ENCODE data around the gene SACM1L.

The SACM1L gene

GRCh38 chr3:45771831-45772230, 82.6 kb downstream of the SACM1L start:
- H3K4me3 ChIP-seq (ENCODE audit: control insufficient read depth, low read depth, low read length), result no peak overlapping the region
- TF ChIP-seq, protein P1, sequence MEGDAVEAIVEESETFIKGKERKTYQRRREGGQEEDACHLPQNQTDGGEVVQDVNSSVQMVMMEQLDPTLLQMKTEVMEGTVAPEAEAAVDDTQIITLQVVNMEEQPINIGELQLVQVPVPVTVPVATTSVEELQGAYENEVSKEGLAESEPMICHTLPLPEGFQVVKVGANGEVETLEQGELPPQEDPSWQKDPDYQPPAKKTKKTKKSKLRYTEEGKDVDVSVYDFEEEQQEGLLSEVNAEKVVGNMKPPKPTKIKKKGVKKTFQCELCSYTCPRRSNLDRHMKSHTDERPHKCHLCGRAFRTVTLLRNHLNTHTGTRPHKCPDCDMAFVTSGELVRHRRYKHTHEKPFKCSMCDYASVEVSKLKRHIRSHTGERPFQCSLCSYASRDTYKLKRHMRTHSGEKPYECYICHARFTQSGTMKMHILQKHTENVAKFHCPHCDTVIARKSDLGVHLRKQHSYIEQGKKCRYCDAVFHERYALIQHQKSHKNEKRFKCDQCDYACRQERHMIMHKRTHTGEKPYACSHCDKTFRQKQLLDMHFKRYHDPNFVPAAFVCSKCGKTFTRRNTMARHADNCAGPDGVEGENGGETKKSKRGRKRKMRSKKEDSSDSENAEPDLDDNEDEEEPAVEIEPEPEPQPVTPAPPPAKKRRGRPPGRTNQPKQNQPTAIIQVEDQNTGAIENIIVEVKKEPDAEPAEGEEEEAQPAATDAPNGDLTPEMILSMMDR (IDR thresholded peaks at IDR 0.05; ENCODE audit: control insufficient read depth, insufficient read depth, low read depth, low read length, missing control alignments), result no peak
- DNase-seq (ENCODE audit: low read depth), result no peak

GRCh38 chr3:45772341-45773035, 83.3 kb downstream of the SACM1L start:
- TF ChIP-seq, protein P1 (IDR thresholded peaks at IDR 0.05; ENCODE audit: control insufficient read depth, insufficient read depth, low read depth, low read length, missing control alignments), result no peak
- no peak overlapping the region for H3K4me3 ChIP-seq (ENCODE audit: control insufficient read depth, low read depth, low read length)
- DNase-seq (ENCODE audit: low read depth), result no peak

DNA sequence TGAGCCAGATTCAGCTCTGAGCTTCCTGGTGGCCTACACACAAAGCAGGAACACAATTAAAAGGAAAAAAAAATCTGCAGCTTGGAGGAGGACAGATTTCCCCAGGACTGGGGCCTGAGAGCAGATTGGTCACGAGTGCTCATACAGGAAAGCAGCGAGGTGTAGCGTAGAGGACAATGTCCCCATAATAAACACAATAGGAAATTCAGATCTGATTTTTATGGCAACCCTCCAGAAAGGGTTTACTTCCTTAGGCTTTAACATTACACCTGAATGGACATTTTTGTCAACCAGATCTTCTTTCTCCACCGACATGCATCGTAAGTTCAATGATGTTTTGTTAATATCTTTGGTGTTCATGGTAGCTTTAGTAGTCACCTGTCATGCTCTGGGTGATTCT, 83.9 kb downstream of the SACM1L start:
- DNase-seq (ENCODE audit: low read depth), result no peak
- TF ChIP-seq, protein P1 (IDR thresholded peaks at IDR 0.05; ENCODE audit: control insufficient read depth, insufficient read depth, low read depth, low read length, missing control alignments), result no peak
- H3K4me3 ChIP-seq (ENCODE audit: control insufficient read depth, low read depth, low read length), result no peak overlapping the region

GRCh38 chr3:45773714-45774449, 84.7 kb downstream of the SACM1L start:
- TF ChIP-seq, protein P1 (IDR thresholded peaks at IDR 0.05; ENCODE audit: control insufficient read depth, insufficient read depth, low read depth, low read length, missing control alignments), result no peak
- DNase-seq (ENCODE audit: low read depth), result no peak
- H3K4me3 ChIP-seq (ENCODE audit: control insufficient read depth, low read depth, low read length), result no peak overlapping the region

- no peak for DNase-seq (ENCODE audit: low read depth)
- H3K4me3 ChIP-seq (ENCODE audit: control insufficient read depth, low read depth, low read length), result no peak overlapping the region
- TF ChIP-seq, protein P1 (IDR thresholded peaks at IDR 0.05; ENCODE audit: control insufficient read depth, insufficient read depth, low read depth, low read length, missing control alignments), result no peak
Observed at GRCh38 chr3:45774581-45775521, 85.7 kb downstream of the SACM1L start.

GRCh38 chr3:45775571-45776300, 86.5 kb downstream of the SACM1L start:
- DNase-seq (ENCODE audit: low read depth), result no peak
- H3K4me3 ChIP-seq (ENCODE audit: control insufficient read depth, low read depth, low read length), result no peak overlapping the region
- TF ChIP-seq, protein P1 (IDR thresholded peaks at IDR 0.05; ENCODE audit: control insufficient read depth, insufficient read depth, low read depth, low read length, missing control alignments), result no peak

Measured in AG09309 (cell line).